Measurements from ENCODE around the gene TCTN2.
A peak's percentile ranks its signal among the peaks of the same experiment; 100 is the strongest.

Gene TCTN2

DNA sequence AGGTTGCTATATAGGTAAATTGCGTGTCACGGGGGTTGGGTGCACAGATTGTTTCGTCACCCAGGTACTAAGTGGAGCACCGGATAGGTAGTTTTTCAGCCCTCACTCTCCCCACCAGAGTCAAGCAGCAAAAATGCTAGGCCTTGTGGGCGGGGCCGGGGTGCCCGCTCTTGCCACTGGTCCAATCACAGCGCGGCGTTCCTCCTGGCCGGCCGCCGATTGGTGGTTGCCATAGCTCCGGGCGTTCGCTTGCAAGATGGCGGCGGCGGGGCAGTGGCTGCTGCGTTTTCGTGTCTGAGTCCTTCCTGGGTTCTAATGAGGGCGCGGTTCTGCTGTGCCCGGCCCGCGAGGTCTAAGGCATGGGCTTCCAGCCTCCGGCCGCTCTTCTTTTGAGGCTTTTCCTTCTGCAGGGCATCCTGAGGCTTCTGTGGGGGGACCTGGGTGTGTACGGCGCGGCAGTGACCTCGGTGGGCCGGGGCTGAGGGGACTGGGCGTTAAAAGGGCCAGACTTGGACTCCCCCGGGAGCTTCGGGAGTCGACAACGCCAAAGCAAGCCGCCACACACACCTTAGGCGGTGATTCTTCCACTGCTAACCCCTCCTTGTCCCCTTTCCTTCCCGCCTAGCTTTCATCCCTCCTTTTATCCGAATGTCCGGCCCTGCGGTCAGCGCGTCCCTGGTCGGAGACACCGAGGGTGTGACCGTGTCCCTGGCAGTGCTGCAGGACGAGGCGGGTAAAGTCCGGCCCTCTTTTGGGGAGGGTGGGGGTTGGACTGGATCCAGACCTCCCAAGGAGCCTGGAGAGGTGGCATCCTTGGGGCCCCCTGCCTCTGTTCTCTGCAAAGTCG is at the start of gene TCTN2:
Gene TCTN2, plus strand, starts transcription at position 232 of the 847 bp plus-strand sequence. Its CDS starts 128 bp downstream, at position 360.
- H3K9ac ChIP-seq (ENCODE audit: low read length) = peak within 1 kb of the TSS; percentile 65
- H3K4me3 ChIP-seq (ENCODE audit: low read length) = peak within 1 kb of the TSS; percentile 79
- H3K9me3 ChIP-seq (ENCODE audit: control insufficient read depth, low read length) = no peaks in the 10 kb centered on the region
- H3K27me3 ChIP-seq (ENCODE audit: control insufficient read depth, insufficient read depth, low read length) = no peaks in the 10 kb centered on the region
- no peaks in the 10 kb centered on the region for H3K36me3 ChIP-seq (ENCODE audit: control insufficient read depth, insufficient read depth, low read length)
- peaks cover 10% of the 10 kb centered on the region for H3K4me1 ChIP-seq (ENCODE audit: control insufficient read depth, insufficient read depth, low read length)

DNA sequence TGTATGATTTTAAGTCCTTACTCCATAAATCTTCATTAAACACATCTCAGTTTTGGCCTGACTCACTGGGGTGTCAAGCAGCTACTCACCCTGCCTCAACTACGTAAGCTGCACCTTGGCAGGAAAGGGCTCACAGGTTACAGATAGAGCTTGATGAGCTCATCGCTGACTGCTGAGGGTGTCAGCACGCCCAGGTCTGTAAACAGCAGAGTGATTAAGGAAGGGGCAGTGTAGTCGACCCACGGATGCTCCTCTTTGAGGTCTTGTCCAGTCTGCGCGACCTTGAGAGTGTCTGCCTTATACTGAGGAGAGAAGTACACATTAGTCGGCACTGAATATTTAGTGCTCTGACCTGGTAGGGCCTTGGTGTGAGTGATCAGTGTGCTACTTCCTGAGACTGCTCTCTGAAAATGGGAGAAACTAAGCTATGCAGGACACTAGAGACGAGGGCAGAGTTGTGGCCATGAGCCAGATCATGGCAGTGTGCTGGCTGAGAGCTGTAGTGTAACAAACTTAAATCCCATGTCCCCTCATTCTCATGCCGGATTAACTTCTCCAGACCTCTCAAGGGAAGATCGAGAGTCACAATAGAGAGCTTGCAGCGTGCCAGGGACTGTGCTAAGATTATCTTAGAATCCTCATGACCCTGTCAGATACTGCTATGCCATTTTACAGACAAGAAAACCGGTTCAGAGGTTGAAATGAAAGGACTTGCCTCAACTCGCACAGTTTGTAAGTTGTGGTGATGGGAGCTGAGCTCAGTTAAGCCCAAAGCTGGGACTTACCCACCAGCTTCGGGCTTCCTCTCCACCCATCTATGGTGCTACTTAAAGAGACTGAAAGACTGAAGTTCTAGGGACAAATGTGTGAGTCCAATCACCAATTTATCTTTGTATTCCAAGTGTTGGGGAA is 49.0 kb upstream of the TCTN2 start:
- no peak overlapping the region for H3K4me3 ChIP-seq (ENCODE audit: low read length)
- H3K4me1 ChIP-seq (ENCODE audit: control insufficient read depth, insufficient read depth, low read length) = no peaks in the 10 kb centered on the region
- H3K27me3 ChIP-seq (ENCODE audit: control insufficient read depth, insufficient read depth, low read length) = no peaks in the 10 kb centered on the region
- H3K9me3 ChIP-seq (ENCODE audit: control insufficient read depth, low read length) = no peaks in the 10 kb centered on the region
- H3K36me3 ChIP-seq (ENCODE audit: control insufficient read depth, insufficient read depth, low read length) = peaks cover 14% of the 10 kb centered on the region
- H3K9ac ChIP-seq (ENCODE audit: low read length) = no peak overlapping the region

DNA sequence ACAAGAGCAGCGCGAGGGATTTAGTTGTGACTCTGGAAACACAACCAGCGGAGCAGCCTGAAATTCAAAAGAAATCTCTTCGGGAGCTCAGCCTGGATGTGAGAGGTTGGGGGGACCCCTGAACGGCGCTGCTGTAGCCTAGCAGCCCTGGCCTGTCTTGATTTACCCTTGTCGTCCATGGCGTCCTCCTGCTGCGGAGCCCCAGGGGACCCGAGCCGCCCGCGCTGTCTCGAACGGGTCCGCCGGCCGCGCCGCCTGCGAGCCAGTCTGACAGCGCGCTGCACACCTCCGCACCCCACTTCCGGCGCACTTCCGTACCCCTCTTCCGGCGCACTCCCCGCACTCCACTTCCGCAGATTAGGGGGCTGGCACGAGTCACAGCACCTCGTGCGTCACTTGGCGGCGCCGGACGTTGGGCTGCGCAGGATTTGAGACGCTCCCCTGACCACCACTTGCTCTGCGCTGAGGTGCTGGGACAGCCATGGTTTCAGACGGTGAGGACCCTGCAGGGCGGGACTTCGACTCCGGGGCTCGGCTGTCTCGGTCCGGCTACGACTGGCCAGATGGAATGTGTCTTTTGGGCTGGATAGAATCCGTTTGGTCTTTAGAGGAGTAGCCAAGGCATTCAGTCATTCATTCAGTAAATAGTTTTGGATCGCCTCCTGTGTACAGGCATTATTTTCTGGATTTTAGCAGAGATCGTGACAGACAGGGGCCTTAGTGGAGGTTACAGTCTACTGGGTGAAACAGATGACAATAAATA is 37.4 kb upstream of the TCTN2 start, which contains the start of the genes EIF2B1 and GTF2H3:
Gene EIF2B1, minus strand, starts transcription at position 308 of the 763 bp plus-strand sequence. Its CDS starts 129 bp downstream, at position 179.
Gene GTF2H3, plus strand, starts transcription at position 451 of the 763 bp plus-strand sequence. Its CDS starts 31 bp downstream, at position 482.
- Histone ChIP-seq H3K4me1 (ENCODE audit: control insufficient read depth, insufficient read depth, low read length) (peaks cover 8% of the 10 kb centered on the region), H3K27me3 (ENCODE audit: control insufficient read depth, insufficient read depth, low read length) (no peaks in the 10 kb centered on the region), H3K36me3 (ENCODE audit: control insufficient read depth, insufficient read depth, low read length) (no peaks in the 10 kb centered on the region), H3K9me3 (ENCODE audit: control insufficient read depth, low read length) (no peaks in the 10 kb centered on the region), H3K4me3 (ENCODE audit: low read length) (peak within 1 kb of the TSS; percentile 56), H3K9ac (ENCODE audit: low read length) (peak within 1 kb of the TSS; percentile 82)

DNA sequence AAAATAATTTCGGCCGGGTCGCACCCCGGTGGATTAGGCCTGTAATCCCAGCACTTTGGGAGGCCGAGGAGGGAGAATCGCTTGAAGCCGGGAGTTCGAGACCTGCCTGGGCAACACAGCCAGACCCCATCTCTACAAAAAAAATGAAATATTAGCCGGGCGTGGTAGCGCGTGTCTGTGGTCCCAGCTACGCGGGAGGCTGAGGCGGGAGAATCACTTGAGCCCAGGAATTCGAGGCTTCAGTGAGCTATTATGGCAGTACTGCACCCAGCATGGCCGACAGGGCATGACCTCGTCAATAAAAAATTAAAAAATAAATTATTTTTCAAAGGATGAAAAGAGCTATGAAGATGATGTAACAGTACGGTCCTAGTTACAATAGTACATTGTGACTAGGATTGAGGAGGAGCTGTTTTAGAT is 36.8 kb upstream of the TCTN2 start:
- no peaks in the 10 kb centered on the region for H3K27me3 ChIP-seq (ENCODE audit: control insufficient read depth, insufficient read depth, low read length)
- peak overlapping the region; percentile 56 for H3K4me3 ChIP-seq (ENCODE audit: low read length)
- no peaks in the 10 kb centered on the region for H3K9me3 ChIP-seq (ENCODE audit: control insufficient read depth, low read length)
- H3K4me1 ChIP-seq (ENCODE audit: control insufficient read depth, insufficient read depth, low read length) = peaks cover 8% of the 10 kb centered on the region
- H3K36me3 ChIP-seq (ENCODE audit: control insufficient read depth, insufficient read depth, low read length) = no peaks in the 10 kb centered on the region
- peak overlapping the region; percentile 82 for H3K9ac ChIP-seq (ENCODE audit: low read length)

DNA sequence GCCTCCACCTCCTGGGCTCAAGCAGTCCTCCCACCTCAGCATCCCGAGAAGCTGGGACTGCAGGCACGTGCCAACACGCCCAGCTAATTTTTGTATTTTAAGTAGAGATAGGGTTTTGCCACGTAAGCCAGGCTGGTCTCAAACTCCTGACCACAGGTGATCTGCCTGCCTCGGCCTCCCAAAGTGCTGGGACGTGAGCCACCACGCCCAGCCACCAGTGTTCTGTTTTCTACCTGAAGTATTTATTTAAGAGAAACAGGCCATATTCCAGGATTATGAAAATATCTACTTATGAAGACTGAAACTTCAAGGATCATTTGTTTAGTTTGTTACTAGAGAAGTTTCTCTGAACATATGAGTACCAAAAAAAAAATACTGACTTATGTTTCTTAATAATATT is 27.0 kb upstream of the TCTN2 start:
- no peaks in the 10 kb centered on the region for H3K9me3 ChIP-seq (ENCODE audit: control insufficient read depth, low read length)
- no peak overlapping the region for H3K4me3 ChIP-seq (ENCODE audit: low read length)
- H3K9ac ChIP-seq (ENCODE audit: low read length) = no peak overlapping the region
- no peaks in the 10 kb centered on the region for H3K4me1 ChIP-seq (ENCODE audit: control insufficient read depth, insufficient read depth, low read length)
- H3K27me3 ChIP-seq (ENCODE audit: control insufficient read depth, insufficient read depth, low read length) = no peaks in the 10 kb centered on the region
- H3K36me3 ChIP-seq (ENCODE audit: control insufficient read depth, insufficient read depth, low read length) = no peaks in the 10 kb centered on the region

DNA sequence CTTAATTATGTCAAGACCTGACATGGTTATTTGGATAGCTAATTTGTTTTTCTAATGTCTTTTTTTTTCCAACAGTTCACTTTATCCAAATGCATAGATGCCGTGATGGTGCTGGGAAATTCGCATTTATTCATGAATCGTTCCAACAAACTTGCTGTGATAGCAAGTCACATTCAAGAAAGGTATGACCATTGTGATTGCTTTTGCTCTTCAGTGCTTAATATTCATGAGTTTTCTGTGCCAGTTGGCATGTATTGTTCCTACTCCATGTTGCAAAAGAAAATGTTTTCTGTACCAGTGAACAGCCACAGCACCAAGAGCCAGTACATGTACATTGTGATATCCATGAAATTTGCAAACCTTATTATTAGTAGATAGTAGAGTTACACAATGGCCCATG is 25.5 kb upstream of the TCTN2 start:
- H3K9me3 ChIP-seq (ENCODE audit: control insufficient read depth, low read length) = no peaks in the 10 kb centered on the region
- H3K27me3 ChIP-seq (ENCODE audit: control insufficient read depth, insufficient read depth, low read length) = no peaks in the 10 kb centered on the region
- H3K36me3 ChIP-seq (ENCODE audit: control insufficient read depth, insufficient read depth, low read length) = no peaks in the 10 kb centered on the region
- no peak overlapping the region for H3K9ac ChIP-seq (ENCODE audit: low read length)
- H3K4me1 ChIP-seq (ENCODE audit: control insufficient read depth, insufficient read depth, low read length) = no peaks in the 10 kb centered on the region
- H3K4me3 ChIP-seq (ENCODE audit: low read length) = no peak overlapping the region

DNA sequence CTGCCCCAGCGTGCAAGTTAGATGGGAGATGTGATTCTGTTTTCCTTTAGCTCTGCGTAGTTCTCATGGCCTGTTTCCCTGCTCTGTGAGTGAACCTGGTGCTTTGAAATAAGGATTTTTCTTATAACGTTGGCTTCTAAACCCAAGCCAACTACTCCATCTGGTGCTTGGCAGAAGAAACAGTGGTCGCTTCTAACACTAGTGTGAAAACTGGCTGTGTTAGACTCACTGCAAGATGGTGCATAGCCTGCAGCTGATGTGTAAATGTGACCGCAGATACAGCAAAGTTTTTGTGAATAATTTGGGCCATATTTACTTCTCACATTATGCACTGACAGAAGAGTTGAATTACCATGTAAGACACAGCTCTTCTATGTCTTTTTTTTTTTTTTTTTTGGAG is 25.0 kb upstream of the TCTN2 start:
- no peaks in the 10 kb centered on the region for H3K27me3 ChIP-seq (ENCODE audit: control insufficient read depth, insufficient read depth, low read length)
- H3K4me1 ChIP-seq (ENCODE audit: control insufficient read depth, insufficient read depth, low read length) = no peaks in the 10 kb centered on the region
- no peak overlapping the region for H3K9ac ChIP-seq (ENCODE audit: low read length)
- no peaks in the 10 kb centered on the region for H3K9me3 ChIP-seq (ENCODE audit: control insufficient read depth, low read length)
- H3K4me3 ChIP-seq (ENCODE audit: low read length) = no peak overlapping the region
- no peaks in the 10 kb centered on the region for H3K36me3 ChIP-seq (ENCODE audit: control insufficient read depth, insufficient read depth, low read length)

DNA sequence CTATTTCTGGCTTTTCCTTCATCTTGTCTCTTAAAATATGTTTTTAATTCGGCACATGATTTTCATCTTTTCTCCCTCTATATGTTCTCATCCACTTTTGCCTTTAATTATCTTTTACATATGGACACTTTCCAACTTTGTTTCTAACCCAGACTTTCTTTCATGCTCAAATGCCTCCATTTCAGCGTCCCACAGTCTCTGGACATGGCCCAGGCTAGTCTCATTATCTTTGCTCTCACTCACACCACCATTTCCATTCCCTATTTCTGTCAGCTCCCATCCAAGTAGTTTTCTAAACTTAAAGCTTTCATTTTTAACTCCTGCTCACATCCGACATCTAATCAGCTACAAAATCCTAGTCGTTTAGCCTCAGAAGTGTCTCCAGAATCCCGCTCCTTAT is 22.5 kb upstream of the TCTN2 start:
- Histone ChIP-seq H3K27me3 (ENCODE audit: control insufficient read depth, insufficient read depth, low read length) (no peaks in the 10 kb centered on the region), H3K36me3 (ENCODE audit: control insufficient read depth, insufficient read depth, low read length) (no peaks in the 10 kb centered on the region), H3K4me3 (ENCODE audit: low read length) (no peak overlapping the region), H3K9me3 (ENCODE audit: control insufficient read depth, low read length) (no peaks in the 10 kb centered on the region), H3K9ac (ENCODE audit: low read length) (no peak overlapping the region), H3K4me1 (ENCODE audit: control insufficient read depth, insufficient read depth, low read length) (no peaks in the 10 kb centered on the region)

DNA sequence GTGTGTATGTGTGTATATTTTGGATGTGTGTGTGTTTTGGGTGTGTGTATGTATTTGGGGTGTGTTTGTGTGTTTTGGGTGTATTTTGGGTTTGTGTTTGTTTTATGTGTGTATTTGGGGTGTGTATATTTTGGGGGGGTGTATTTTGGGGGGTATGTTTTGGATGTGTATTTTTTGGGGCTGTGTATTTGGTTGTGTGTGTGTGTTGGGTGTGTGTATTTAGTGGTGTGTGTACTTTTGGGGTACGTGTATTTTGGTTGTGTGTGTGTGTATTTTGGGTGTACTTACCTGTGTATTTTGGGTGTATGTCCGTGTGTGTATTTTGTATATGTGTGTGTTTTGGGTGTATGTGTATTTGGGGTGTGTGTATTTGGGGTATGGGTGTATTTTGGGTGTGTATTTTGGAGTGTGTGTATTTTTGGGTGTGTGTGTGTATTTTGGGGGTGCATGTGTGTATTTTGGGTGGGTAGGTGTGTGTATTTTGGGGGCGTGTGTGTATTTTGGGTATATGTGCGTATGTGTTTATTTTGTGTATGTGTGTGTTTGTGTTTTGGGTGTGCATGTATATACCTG is 16.7 kb upstream of the TCTN2 start:
- Histone ChIP-seq H3K4me1 (ENCODE audit: control insufficient read depth, insufficient read depth, low read length) (no peaks in the 10 kb centered on the region), H3K9me3 (ENCODE audit: control insufficient read depth, low read length) (no peaks in the 10 kb centered on the region), H3K4me3 (ENCODE audit: low read length) (no peak overlapping the region), H3K27me3 (ENCODE audit: control insufficient read depth, insufficient read depth, low read length) (no peaks in the 10 kb centered on the region), H3K36me3 (ENCODE audit: control insufficient read depth, insufficient read depth, low read length) (no peaks in the 10 kb centered on the region), H3K9ac (ENCODE audit: low read length) (no peak overlapping the region)

DNA sequence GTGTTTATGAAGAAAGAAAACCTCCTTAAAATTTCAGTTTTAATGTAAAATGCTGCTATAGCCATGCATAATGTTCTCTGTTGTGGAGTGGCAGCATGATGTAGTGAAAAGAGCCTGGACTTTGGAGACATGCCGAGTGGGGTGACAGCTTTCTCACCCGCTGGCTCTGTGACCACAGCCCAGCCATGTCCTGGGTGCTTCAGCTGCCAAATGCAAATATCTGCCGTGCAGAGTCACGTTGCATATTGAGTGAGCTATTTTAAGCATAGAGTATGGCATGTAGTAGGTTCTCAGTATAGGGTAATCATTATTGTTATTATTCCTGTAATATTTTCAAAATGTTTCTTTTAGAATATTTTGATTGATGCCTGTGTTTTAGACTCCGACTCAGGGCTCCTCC is 15.5 kb upstream of the TCTN2 start:
- no peaks in the 10 kb centered on the region for H3K4me1 ChIP-seq (ENCODE audit: control insufficient read depth, insufficient read depth, low read length)
- H3K27me3 ChIP-seq (ENCODE audit: control insufficient read depth, insufficient read depth, low read length) = no peaks in the 10 kb centered on the region
- no peak overlapping the region for H3K4me3 ChIP-seq (ENCODE audit: low read length)
- H3K36me3 ChIP-seq (ENCODE audit: control insufficient read depth, insufficient read depth, low read length) = no peaks in the 10 kb centered on the region
- no peaks in the 10 kb centered on the region for H3K9me3 ChIP-seq (ENCODE audit: control insufficient read depth, low read length)
- no peak overlapping the region for H3K9ac ChIP-seq (ENCODE audit: low read length)

DNA sequence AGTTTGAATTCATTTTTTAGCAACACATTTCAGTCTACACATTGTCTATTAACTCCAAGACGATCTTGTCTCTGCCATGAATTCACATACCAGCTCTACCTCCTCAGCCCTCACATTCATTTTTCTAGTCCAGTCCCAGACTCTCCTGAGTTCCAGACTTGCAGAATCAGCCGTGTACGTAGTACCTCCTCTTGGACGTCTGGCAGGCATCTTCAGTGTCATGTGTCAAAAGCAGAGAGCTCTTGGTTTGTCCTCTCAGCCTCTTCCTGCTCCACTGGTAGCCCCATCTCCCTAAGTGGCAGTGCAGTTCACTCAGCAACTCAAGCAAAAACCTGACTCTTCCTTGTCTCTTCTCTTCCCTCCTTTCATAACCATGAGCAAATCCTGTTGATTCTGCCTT is 14.5 kb upstream of the TCTN2 start:
- no peak overlapping the region for H3K9ac ChIP-seq (ENCODE audit: low read length)
- H3K9me3 ChIP-seq (ENCODE audit: control insufficient read depth, low read length) = no peaks in the 10 kb centered on the region
- no peaks in the 10 kb centered on the region for H3K36me3 ChIP-seq (ENCODE audit: control insufficient read depth, insufficient read depth, low read length)
- no peaks in the 10 kb centered on the region for H3K27me3 ChIP-seq (ENCODE audit: control insufficient read depth, insufficient read depth, low read length)
- H3K4me3 ChIP-seq (ENCODE audit: low read length) = no peak overlapping the region
- no peaks in the 10 kb centered on the region for H3K4me1 ChIP-seq (ENCODE audit: control insufficient read depth, insufficient read depth, low read length)
